ENCODE results near the gene ZNF502.

The ZNF502 gene

GRCh38 chr3:44771424-44772098 is 59.1 kb downstream of the ZNF502 start:
- DNase-seq, result no peak

GRCh38 chr3:44772099-44772442 is 59.6 kb downstream of the ZNF502 start:
- DNase-seq, result no peak
